H9 (cell line): ENCODE measurements around the gene ARHGEF38. TPM values are rescaled to one million over a fixed set of nuclear protein-coding genes. Genes with fewer than 3 reads are reported as not detected.

Experiments used
- DNase-seq: peaks from one replicate; pipeline ENCODE4 v3.0.0-alpha.2; 2017
- H2AFZ ChIP-seq: one replicate; pipeline ENCODE4 v1.6.1; 2013; ENCODE audit warnings: mild to moderate bottlenecking, low read length, control low read depth, moderate library complexity
- H2AK5ac ChIP-seq: 2 replicates; pipeline ENCODE4 v1.6.1; 2013; ENCODE audit warnings: low read length, control low read depth, mixed read lengths; ENCODE audit not compliant: insufficient read length
- H2BK120ac ChIP-seq: one replicate; pipeline ENCODE4 v1.6.1; 2013; ENCODE audit warnings: low read depth, mild to moderate bottlenecking, low read length, control low read depth, inconsistent platforms; ENCODE audit not compliant: poor library complexity, severe bottlenecking
- H2BK12ac ChIP-seq: 2 replicates; pipeline ENCODE4 v1.6.1; 2013; ENCODE audit warnings: low read length, control low read depth, mixed read lengths, low read depth; ENCODE audit not compliant: insufficient read length
- H2BK15ac ChIP-seq: 2 replicates; pipeline ENCODE4 v1.6.1; 2013; ENCODE audit warnings: low read depth, low read length, control low read depth
- H2BK20ac ChIP-seq: one replicate; pipeline ENCODE4 v1.6.1; 2013; ENCODE audit warnings: low read depth, mild to moderate bottlenecking, low read length, control low read depth, inconsistent platforms; ENCODE audit not compliant: poor library complexity, severe bottlenecking
- H2BK5ac ChIP-seq: 2 replicates; pipeline ENCODE4 v1.6.1; 2013; ENCODE audit warnings: low read length, control low read depth, mixed read lengths; ENCODE audit not compliant: insufficient read length
- H3K14ac ChIP-seq: 2 replicates; pipeline ENCODE4 v1.6.1; 2013; ENCODE audit warnings: low read length, control low read depth; ENCODE audit not compliant: insufficient read depth
- H3K18ac ChIP-seq: 2 replicates; pipeline ENCODE4 v1.6.1; 2013; ENCODE audit warnings: low read depth, mild to moderate bottlenecking, mixed read lengths, low read length, control low read depth; ENCODE audit not compliant: insufficient read length
- H3K23ac ChIP-seq: 2 replicates; pipeline ENCODE4 v1.6.1; 2013; ENCODE audit warnings: low read length, control low read depth, mixed read lengths, low read depth; ENCODE audit not compliant: insufficient read length
- H3K23me2 ChIP-seq: 2 replicates; pipeline ENCODE4 v1.6.1; 2013; ENCODE audit warnings: low read depth, mild to moderate bottlenecking, mixed read lengths, low read length, control low read depth; ENCODE audit not compliant: insufficient read length, poor library complexity, severe bottlenecking
- H3K27ac ChIP-seq: 2 replicates; pipeline ENCODE4 v1.5.1; 2013; ENCODE audit warnings: low read length, control low read depth, mixed read lengths, low read depth; ENCODE audit not compliant: insufficient read length
- H3K27me3 ChIP-seq: 2 replicates; pipeline ENCODE4 v1.6.1; 2013; ENCODE audit warnings: low read length, control low read depth, inconsistent platforms; ENCODE audit not compliant: insufficient read depth
- H3K4ac ChIP-seq: 2 replicates; pipeline ENCODE4 v1.6.1; 2013; ENCODE audit warnings: low read depth, mild to moderate bottlenecking, control low read depth, inconsistent platforms, low read length, moderate library complexity
- H3K4me1 ChIP-seq: 2 replicates; pipeline ENCODE4 v1.6.1; 2013; ENCODE audit warnings: low read length, control low read depth, inconsistent platforms; ENCODE audit not compliant: insufficient read depth
- H3K4me2 ChIP-seq: 2 replicates; pipeline ENCODE4 v1.6.1; 2013; ENCODE audit warnings: low read length, control low read depth, mixed read lengths; ENCODE audit not compliant: insufficient read length, insufficient read depth
- H3K56ac ChIP-seq: 2 replicates; pipeline ENCODE4 v1.6.1; 2013; ENCODE audit warnings: low read depth, mild to moderate bottlenecking, mixed read lengths, low read length, control low read depth; ENCODE audit not compliant: insufficient read length
- H3K79me1 ChIP-seq: 2 replicates; pipeline ENCODE4 v1.6.1; 2013; ENCODE audit warnings: low read depth, mild to moderate bottlenecking, moderate library complexity, low read length, control low read depth, inconsistent platforms; ENCODE audit not compliant: insufficient read depth, poor library complexity, severe bottlenecking
- H3K79me2 ChIP-seq: 2 replicates; pipeline ENCODE4 v1.6.1; 2013; ENCODE audit warnings: low read length, control low read depth, inconsistent platforms; ENCODE audit not compliant: insufficient read depth
- H3K9ac ChIP-seq: 2 replicates; pipeline ENCODE4 v1.6.1; 2013; ENCODE audit warnings: low read length, control low read depth, mixed read lengths; ENCODE audit not compliant: insufficient read length; ENCODE audit errors: extremely low read depth
- H3K9me3 ChIP-seq: one replicate; pipeline ENCODE4 v1.6.1; 2013; ENCODE audit warnings: low read depth, low read length, inconsistent platforms; ENCODE audit not compliant: control insufficient read depth
- H3T11ph ChIP-seq: one replicate; pipeline ENCODE4 v1.6.1; 2013; ENCODE audit warnings: mild to moderate bottlenecking, low read length, control low read depth, inconsistent platforms
- H4K20me1 ChIP-seq: one replicate; pipeline ENCODE4 v1.6.1; 2013; ENCODE audit not compliant: control insufficient read depth, insufficient read length, insufficient read depth
- H4K5ac ChIP-seq: 2 replicates; pipeline ENCODE4 v1.6.1; 2013; ENCODE audit warnings: low read depth, mild to moderate bottlenecking, mixed read lengths, low read length, control low read depth; ENCODE audit not compliant: insufficient read length
- H4K8ac ChIP-seq: replicated peaks from 2 replicates; pipeline ENCODE4 v1.6.1; 2013; ENCODE audit warnings: low read length, control low read depth, mixed read lengths, low read depth; ENCODE audit not compliant: insufficient read length
- H4K91ac ChIP-seq: 2 replicates; pipeline ENCODE4 v1.6.1; 2013; ENCODE audit warnings: low read depth, mild to moderate bottlenecking, moderate library complexity, mixed read lengths, low read length, control low read depth; ENCODE audit not compliant: insufficient read length
- H3K27ac Mint-ChIP-seq, 3 experiments: 2 replicates in 2 of 3; 3 replicates in 1 of 3; pipeline ENCODE4 v1.8.0; 2020 to 2021; ENCODE audit warnings: mixed read lengths in 3 of 3, mild to moderate bottlenecking in 1 of 3, moderate library complexity in 1 of 3
- H3K27me3 Mint-ChIP-seq: 2 replicates; pipeline ENCODE4 v1.8.0; 2021; ENCODE audit warnings: low read depth, mild to moderate bottlenecking, moderate library complexity, mixed read lengths
- H3K36me3 Mint-ChIP-seq, 3 experiments: 2 replicates in 2 of 3; 3 replicates in 1 of 3; pipeline ENCODE4 v1.8.0; 2020 to 2021; ENCODE audit warnings: low read depth in 3 of 3, mixed read lengths in 3 of 3; ENCODE audit not compliant: insufficient read depth in 1 of 3
- H3K4me1 Mint-ChIP-seq, 2 experiments: 2 replicates each; pipeline ENCODE4 v1.8.0; 2020; ENCODE audit warnings: mixed read lengths in 2 of 2
- H3K4me3 Mint-ChIP-seq, 2 experiments: 2 replicates in 1 of 2; 3 replicates in 1 of 2; pipeline ENCODE4 v1.8.0; 2020 to 2021; ENCODE audit warnings: mild to moderate bottlenecking in 2 of 2, mixed read lengths in 2 of 2, moderate library complexity in 1 of 2
- H3K9me3 Mint-ChIP-seq, 2 experiments: 2 replicates in 1 of 2; 3 replicates in 1 of 2; pipeline ENCODE4 v1.8.0; 2020; ENCODE audit warnings: mild to moderate bottlenecking in 2 of 2, mixed read lengths in 2 of 2, moderate library complexity in 1 of 2
- total RNA-seq: library from RNA; stranded (reverse); gene quantifications from 2 replicates; pipeline ENCODE4 v1.2.1, GENCODE V29; 2021
- TF ChIP-seq, protein P1 (sequence below): fragments of 200-600 bp; sonication (generic); conservative IDR thresholded peaks from 3 replicates; pipeline ENCODE4 v1.8.0; 2021; ENCODE audit warnings: antibody characterized with exemption, mild to moderate bottlenecking

The ARHGEF38 gene
- total RNA-seq, 1 experiment from 2014 or later: not detected

GRCh38 chr4:105651884-105652283, 99.5 kb downstream of the ARHGEF38 start:
- Mint-ChIP-seq H3K4me1 (no peaks in the 10 kb centered on the region), H3K9me3 (no peaks in the 10 kb centered on the region), H3K4me3 (no peak overlapping the region), H3K27me3 (peaks cover 23% of the 10 kb centered on the region), H3K27ac (no peak overlapping the region), H3K36me3 (no peaks in the 10 kb centered on the region)
- Histone ChIP-seq H3K27me3 (no peaks in the 10 kb centered on the region), H3K14ac (no peak overlapping the region), H2BK5ac (no peak overlapping the region), H3K9me3 (no peaks in the 10 kb centered on the region), H3K23ac (no peak overlapping the region), H3K4me2 (no peak overlapping the region), H3K4ac (no peak overlapping the region), H2BK120ac (no peak overlapping the region), H2BK20ac (no peak overlapping the region), H2AFZ (no peak overlapping the region), H2BK12ac (no peak overlapping the region), H4K8ac (no peak overlapping the region), H4K20me1 (no peaks in the 10 kb centered on the region), H3K4me1 (no peaks in the 10 kb centered on the region), H3K9ac (no peak overlapping the region), H3K23me2 (no peaks in the 10 kb centered on the region), H2BK15ac (no peak overlapping the region), H3K27ac (no peak overlapping the region), H3K79me2 (no peaks in the 10 kb centered on the region), H3T11ph (no peak overlapping the region), H3K18ac (no peak overlapping the region), H2AK5ac (no peak overlapping the region), H3K56ac (no peak overlapping the region), H4K5ac (no peak overlapping the region), H4K91ac (no peak overlapping the region), H3K79me1 (no peaks in the 10 kb centered on the region)
- TF ChIP-seq, protein P1, sequence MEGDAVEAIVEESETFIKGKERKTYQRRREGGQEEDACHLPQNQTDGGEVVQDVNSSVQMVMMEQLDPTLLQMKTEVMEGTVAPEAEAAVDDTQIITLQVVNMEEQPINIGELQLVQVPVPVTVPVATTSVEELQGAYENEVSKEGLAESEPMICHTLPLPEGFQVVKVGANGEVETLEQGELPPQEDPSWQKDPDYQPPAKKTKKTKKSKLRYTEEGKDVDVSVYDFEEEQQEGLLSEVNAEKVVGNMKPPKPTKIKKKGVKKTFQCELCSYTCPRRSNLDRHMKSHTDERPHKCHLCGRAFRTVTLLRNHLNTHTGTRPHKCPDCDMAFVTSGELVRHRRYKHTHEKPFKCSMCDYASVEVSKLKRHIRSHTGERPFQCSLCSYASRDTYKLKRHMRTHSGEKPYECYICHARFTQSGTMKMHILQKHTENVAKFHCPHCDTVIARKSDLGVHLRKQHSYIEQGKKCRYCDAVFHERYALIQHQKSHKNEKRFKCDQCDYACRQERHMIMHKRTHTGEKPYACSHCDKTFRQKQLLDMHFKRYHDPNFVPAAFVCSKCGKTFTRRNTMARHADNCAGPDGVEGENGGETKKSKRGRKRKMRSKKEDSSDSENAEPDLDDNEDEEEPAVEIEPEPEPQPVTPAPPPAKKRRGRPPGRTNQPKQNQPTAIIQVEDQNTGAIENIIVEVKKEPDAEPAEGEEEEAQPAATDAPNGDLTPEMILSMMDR: no peak
- DNase-seq: no peak
